ENCODE data around the gene CPS1. TPM values are rescaled to one million over a fixed set of nuclear protein-coding genes. Genes with fewer than 3 reads are reported as not detected.

The CPS1 gene
- total and polyA plus RNA-seq, 11 donors: 0.61 to 5.3 (median 1.8) TPM

DNA sequence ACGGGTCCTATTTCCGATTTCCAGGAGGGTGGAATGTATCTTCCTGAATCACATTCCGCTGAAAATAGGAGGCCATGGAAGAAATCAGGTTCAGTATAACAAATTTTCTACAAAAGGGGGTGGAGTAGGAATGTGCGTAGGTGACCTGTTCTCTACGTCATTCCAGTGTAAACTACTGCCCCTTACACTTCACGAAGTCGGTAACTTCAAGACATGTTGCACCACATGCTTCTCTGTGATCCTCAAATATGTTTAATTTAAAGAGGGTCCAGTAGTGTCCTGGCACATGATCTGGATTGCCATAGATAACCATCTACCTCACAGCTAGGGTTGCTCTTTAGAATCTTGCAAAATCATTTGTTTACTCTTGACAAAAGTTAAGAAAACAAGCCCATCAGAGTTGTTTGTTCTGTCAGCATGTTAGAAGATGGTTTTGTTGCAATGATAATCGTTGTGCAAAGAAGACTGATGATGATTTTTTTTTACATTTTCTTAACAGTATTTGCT, 7.5 kb upstream of the CPS1 start:
- TF ChIP-seq POLR2A (IDR thresholded peaks at IDR 0.05): no peak
- TF ChIP-seq, protein P1, sequence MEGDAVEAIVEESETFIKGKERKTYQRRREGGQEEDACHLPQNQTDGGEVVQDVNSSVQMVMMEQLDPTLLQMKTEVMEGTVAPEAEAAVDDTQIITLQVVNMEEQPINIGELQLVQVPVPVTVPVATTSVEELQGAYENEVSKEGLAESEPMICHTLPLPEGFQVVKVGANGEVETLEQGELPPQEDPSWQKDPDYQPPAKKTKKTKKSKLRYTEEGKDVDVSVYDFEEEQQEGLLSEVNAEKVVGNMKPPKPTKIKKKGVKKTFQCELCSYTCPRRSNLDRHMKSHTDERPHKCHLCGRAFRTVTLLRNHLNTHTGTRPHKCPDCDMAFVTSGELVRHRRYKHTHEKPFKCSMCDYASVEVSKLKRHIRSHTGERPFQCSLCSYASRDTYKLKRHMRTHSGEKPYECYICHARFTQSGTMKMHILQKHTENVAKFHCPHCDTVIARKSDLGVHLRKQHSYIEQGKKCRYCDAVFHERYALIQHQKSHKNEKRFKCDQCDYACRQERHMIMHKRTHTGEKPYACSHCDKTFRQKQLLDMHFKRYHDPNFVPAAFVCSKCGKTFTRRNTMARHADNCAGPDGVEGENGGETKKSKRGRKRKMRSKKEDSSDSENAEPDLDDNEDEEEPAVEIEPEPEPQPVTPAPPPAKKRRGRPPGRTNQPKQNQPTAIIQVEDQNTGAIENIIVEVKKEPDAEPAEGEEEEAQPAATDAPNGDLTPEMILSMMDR (IDR thresholded peaks at IDR 0.05): no peak
- no peak for DNase-seq
- no peak for ATAC-seq
- no peak overlapping the region for H3K27ac ChIP-seq
- no peaks in the 10 kb centered on the region for H3K36me3 ChIP-seq
- H3K27me3 ChIP-seq: no peaks in the 10 kb centered on the region
- intact Hi-C loops (cut with DNase I): no loop called here
- peaks cover 0 to 12% (median 0%) of the 10 kb centered on the region in 12 donors for H3K4me1 ChIP-seq
- H3K9me3 ChIP-seq: no peaks in the 10 kb centered on the region
- 83 to 90% (median 86%) methylated on average over 8 of the region's 8 CpGs for WGBS, 4 donors
- H3K4me3 ChIP-seq: no peak overlapping the region

DNA sequence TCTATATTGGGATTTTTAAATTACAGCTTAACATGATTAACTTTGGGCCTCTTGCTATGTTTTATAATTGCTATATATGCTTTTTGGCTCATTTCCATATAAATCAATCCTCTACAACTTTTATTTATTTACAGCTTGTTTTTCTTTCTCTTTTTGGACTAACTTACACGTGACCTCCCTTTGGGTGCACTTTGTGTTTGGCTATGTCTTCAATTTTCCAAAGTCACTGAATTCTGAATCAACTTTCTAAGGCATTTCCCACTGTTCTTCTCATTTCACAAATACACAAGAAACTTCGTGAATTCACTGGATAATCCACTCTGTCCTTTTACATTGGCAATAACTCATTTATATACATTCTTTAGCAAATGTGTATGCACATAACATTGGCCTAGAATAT, 5.4 kb upstream of the CPS1 start:
- Histone ChIP-seq H3K27ac (no peak overlapping the region), H3K4me1 (peaks cover 0 to 12% (median 0%) of the 10 kb centered on the region in 12 donors), H3K4me3 (no peak overlapping the region), H3K27me3 (no peaks in the 10 kb centered on the region), H3K9me3 (no peaks in the 10 kb centered on the region), H3K36me3 (no peaks in the 10 kb centered on the region)
- intact Hi-C loops (cut with DNase I): no loop called here
- WGBS, 4 donors: 51 to 68% (median 61%) methylated on average over 2 of the region's 2 CpGs
- DNase-seq (no peak), ATAC-seq (no peak)
- TF ChIP-seq, protein P1 (IDR thresholded peaks at IDR 0.05): no peak
- TF ChIP-seq POLR2A (IDR thresholded peaks at IDR 0.05): no peak

DNA sequence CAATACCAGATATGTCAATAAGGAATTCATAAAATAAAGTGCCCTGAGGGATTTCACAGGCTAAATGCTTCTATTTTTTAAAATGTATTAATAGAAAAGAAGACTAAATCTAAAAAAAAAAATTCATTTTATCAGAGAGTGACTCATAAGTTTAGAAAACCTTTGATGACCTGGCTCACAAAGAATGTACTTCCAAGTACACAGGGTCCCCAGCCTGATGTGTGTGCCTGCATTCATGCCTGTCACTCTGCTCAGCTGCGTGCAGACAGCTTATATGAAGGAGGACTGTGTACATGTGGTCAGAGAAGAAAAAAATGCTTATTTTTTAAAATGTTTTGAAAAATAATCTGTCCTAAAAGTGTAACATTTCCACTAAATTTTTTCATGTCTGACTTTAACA, 3.0 kb upstream of the CPS1 start:
- intact Hi-C loops (cut with DNase I): no loop called here
- no peaks in the 10 kb centered on the region for H3K36me3 ChIP-seq
- 31 to 49% (median 44%) methylated on average over 1 of the region's 1 CpG for WGBS, 4 donors
- no peaks in the 10 kb centered on the region for H3K9me3 ChIP-seq
- no peak for DNase-seq
- H3K27ac ChIP-seq: no peak overlapping the region
- TF ChIP-seq POLR2A (IDR thresholded peaks at IDR 0.05): no peak
- TF ChIP-seq, protein P1 (IDR thresholded peaks at IDR 0.05): no peak
- ATAC-seq: peak in 2 of 4 donors; percentile 55 to 67
- H3K4me3 ChIP-seq: no peak overlapping the region
- H3K4me1 ChIP-seq: peaks cover 0 to 12% (median 0%) of the 10 kb centered on the region in 12 donors
- no peaks in the 10 kb centered on the region for H3K27me3 ChIP-seq

DNA sequence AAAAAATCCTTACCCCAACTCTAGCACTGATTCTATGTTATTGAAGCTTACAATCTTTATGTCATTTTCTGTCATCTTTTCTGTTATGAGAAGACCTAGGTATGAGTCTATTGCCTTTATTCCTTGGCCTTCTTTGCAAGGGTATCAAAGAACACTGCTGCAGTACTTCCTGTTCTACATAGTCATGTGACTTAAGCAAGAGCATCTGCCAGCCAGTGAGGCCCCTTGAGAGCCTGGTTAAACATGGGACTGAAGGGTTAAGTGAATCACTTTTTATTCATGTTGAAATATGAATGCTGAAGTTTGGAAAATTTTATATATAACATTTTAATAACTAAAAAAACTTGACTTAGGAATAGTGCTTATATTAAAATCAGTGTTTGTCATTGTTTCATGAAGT, 844 bp upstream of the CPS1 start:
- DNase-seq (no peak), ATAC-seq (no peak)
- peaks cover 0 to 12% (median 0%) of the 10 kb centered on the region in 12 donors for H3K4me1 ChIP-seq
- H3K27me3 ChIP-seq: no peaks in the 10 kb centered on the region
- H3K4me3 ChIP-seq: no peak overlapping the region
- no peak overlapping the region for H3K27ac ChIP-seq
- intact Hi-C loops (cut with DNase I): no loop called here
- no peaks in the 10 kb centered on the region for H3K36me3 ChIP-seq
- no peaks in the 10 kb centered on the region for H3K9me3 ChIP-seq
- TF ChIP-seq POLR2A (IDR thresholded peaks at IDR 0.05): no peak
- TF ChIP-seq, protein P1 (IDR thresholded peaks at IDR 0.05): no peak
